Astrocyte of the cerebellum (primary cell): ENCODE data around the gene SSH2.

ENCODE experiments used
- DNase-seq: peaks from one replicate; pipeline ENCODE4 v3.0.0-alpha.2; 2011; ENCODE audit warnings: low read depth
- H3K4me3 ChIP-seq: 2 replicates; pipeline ENCODE4 v1.5.1; 2011; ENCODE audit warnings: mild to moderate bottlenecking, low read depth, low read length, moderate library complexity
- in situ Hi-C: cut with HindIII; loops from 2 replicates; pipeline ENCODE4 v1.10.0; 2017; ENCODE audit warnings: low sequenced_read_pairs
- TF ChIP-seq, protein P1 (sequence below): IDR thresholded peaks from 2 replicates; pipeline ENCODE4 v1.5.1; 2012; ENCODE audit warnings: low read length, low read depth, moderate library complexity, mild to moderate bottlenecking; ENCODE audit errors: missing control alignments

The SSH2 gene

DNA sequence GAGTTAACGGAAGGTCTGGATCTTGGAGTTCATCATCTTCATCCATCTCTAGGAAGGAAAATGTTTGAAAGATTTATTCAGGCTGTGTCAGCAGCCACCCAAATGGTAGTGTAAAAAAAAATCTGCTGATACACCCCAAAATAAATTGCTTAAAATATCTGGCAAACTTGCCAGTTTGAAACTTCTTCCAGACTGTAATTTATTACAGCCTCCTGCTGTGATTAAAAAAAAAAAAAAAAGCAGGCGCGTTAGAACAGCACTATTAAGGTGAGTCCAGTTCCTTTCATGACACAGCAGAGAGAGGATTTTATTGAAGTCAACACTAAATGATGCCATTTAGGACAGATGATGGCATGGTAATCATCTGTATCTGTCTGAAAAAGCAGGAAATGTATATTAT is 166.8 kb downstream of the SSH2 start:
- H3K4me3 ChIP-seq, result no peak overlapping the region
- TF ChIP-seq, protein P1, sequence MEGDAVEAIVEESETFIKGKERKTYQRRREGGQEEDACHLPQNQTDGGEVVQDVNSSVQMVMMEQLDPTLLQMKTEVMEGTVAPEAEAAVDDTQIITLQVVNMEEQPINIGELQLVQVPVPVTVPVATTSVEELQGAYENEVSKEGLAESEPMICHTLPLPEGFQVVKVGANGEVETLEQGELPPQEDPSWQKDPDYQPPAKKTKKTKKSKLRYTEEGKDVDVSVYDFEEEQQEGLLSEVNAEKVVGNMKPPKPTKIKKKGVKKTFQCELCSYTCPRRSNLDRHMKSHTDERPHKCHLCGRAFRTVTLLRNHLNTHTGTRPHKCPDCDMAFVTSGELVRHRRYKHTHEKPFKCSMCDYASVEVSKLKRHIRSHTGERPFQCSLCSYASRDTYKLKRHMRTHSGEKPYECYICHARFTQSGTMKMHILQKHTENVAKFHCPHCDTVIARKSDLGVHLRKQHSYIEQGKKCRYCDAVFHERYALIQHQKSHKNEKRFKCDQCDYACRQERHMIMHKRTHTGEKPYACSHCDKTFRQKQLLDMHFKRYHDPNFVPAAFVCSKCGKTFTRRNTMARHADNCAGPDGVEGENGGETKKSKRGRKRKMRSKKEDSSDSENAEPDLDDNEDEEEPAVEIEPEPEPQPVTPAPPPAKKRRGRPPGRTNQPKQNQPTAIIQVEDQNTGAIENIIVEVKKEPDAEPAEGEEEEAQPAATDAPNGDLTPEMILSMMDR, result no peak
- in situ Hi-C loops, result no loop called here
- DNase-seq, result no peak

DNA sequence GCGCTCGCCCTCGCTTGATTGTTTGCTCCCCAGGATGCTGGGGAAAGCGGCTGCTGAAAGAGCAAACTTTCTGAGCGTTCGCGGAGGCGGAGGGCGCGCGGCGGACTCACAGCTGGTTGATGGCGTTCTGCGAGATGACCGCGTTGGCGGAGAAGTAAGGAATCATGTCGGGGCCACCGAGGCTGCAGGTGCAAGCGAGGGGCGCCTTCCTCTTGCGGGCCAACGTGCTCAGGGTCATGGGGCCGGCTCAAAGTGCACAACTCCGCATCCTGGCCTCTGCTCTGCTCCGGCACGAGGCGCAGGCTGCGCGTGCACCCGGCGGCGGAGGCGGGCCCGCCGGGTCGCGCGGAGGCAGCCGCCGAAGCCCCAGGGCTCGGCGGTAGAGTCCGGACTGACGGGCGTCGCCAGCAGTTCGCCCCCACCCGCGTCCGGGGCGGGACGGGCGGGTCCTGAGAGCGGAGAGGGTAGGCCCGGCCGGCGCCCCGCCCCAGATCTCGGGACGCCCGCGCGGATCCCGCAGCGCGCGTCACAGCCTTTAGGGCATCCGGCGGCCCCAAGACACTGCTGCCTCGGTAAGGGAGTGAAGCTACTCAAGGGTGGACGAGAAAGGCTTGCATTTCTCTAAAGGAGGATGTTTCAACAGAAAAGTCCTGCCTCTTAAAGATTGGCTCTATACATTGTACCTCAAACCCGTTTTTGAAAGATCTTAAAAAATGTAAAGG is 168.8 kb downstream of the SSH2 start:
- in situ Hi-C loops, result no loop called here
- DNase-seq, result no peak
- H3K4me3 ChIP-seq, result peak overlapping the region; percentile 66
- TF ChIP-seq, protein P1, result no peak

GRCh38 chr17:29760279-29761039 is 169.6 kb downstream of the SSH2 start:
- H3K4me3 ChIP-seq, result peak overlapping the region; percentile 66
- in situ Hi-C loops, result no loop called here
- no peak for DNase-seq
- TF ChIP-seq, protein P1, result no peak

DNA sequence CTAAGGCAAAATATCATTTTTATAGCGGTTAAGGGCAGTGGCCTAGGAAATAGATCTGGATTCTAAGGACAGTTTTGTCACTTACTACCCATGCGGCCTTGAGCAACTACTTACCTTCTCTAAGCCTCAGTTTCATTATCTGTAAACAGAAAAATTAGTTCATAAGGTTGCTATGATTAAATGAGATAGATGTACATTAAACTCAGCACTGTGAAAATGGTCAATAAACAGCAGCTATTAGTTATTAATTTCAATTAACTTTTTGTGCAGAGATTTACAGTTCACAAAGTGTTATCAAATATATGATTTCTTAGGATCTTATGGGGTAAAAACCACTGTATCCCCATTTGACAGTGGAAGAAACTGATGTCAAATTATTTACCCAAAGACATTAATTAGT is 171.8 kb downstream of the SSH2 start:
- H3K4me3 ChIP-seq, result no peak overlapping the region

DNA sequence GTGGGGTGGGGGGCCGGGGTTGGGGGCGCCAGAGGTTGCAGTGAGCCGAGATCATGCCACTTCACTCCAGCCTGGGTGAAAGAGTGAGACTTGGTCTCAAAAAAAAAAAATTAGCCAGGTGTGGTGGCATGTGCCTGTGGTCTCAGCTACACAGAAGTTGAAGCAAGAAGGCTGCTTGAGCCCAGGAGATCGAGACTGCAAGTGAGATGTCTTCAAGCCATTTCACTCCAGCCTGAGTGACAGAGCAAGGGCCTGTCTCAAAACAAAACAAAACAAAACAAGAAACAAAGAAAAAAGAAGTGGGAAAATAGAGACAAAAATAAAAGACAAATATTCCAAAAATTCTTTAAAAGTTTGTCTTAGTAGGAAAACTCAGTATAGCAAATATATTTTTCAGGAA is 172.2 kb downstream of the SSH2 start:
- in situ Hi-C loops, result no loop called here
- DNase-seq, result no peak
- TF ChIP-seq, protein P1, result no peak
- H3K4me3 ChIP-seq, result no peak overlapping the region

More for the DNA sequence above, 171.8 kb downstream of the SSH2 start:
- TF ChIP-seq, protein P1, result no peak
- no peak for DNase-seq
- in situ Hi-C loops, result no loop called here

DNA sequence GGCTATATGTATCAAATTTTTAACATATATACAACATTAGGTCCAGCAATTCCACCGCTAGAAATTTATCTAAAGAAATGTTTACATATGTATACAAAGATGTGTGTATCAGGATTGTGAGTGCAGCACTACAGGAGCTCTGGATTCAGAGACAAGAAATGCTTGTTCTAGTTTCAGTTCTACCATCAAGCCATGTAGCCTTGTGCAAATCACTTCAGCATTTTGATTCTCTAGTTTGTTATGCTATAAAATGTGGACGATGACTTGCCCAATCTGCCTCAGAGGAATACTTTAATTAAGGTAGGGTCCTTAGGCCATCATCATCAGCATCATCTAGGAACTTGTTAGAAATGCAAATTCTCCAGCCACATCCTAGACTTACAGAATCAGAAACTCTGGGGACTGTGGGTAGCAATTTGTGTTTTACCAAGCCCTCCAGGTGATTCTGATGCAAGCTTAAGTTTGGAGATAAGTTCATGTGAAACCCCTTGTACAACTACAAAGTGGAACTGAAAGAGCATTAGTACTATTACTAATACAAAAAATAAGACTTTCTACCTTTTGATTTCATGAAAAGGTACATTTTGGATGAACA is 176.1 kb downstream of the SSH2 start:
- H3K4me3 ChIP-seq, result no peak overlapping the region
- no peak for DNase-seq
- in situ Hi-C loops, result no loop called here
- TF ChIP-seq, protein P1, result no peak
